HG02970 (cell line): ENCODE data around the gene IRAK4.

Experiments used
- ATAC-seq: cut with Tn5 transposase; IDR thresholded peaks from one replicate; pipeline ENCODE4 v1.9.1; 2021; ENCODE audit warnings: mild to moderate bottlenecking, moderate library complexity, moderate number of reproducible peaks; ENCODE audit not compliant: unreplicated experiment, low FRiP score

The IRAK4 gene

DNA sequence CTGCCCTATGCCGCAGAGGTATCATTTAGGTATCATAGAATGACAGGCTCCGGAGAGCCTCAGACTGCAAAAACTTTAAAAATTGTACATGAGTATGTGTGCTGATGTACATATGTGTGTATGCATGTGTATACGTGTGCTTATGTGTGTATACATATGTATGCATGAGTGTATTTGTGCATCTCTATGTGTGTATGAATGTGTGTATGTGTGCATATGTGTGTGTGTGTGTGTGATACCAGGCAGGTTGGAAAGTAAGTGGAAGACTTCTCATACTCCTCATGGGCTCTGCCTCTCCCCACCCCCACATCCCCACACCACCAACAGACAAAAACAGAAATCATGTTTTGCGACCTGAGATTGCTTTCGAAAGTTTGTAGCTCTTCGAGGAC is 76.5 kb downstream of the IRAK4 start:
- no peak for ATAC-seq

DNA sequence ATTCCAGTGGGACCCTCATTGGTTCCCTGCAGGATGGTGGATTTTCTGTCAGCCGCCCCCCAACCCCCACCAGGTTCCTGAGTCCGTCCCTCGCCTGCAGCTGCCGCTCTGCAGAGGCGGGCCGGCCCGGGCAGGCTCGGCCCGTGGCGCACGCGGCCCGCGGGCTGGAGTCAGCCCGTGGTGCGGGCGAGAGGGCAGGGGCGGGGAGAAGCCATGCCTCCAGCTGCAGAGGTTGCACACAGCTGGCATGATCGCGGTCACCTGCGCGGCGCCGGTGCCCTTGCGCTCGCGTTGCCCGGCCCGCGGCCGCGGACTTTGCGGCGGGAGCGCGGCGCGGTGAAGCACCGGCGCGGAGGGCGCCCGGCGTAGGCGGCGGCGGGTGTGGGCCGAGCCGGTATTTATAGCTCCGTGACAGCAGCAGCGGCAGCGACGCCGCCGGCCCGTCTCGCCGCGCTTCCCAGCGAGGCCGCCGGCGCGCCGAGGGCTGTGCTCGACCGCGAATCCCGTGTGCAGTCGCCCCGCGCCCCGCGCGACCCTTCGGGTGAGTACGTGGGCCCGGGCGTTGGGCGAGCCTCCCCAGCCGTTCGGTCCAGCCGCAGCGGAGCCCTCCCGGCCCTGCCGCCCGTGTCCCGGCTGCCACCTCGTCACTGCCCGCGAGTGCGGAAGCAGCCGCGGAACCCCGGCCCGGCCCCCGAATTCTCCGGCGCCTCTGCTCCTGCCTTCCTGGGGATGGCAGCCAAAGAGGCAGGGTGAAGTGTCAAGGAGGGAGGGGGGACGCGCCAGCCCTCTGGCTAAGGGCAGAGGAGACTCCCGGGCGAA is 77.1 kb downstream of the IRAK4 start, which contains the start of gene TMEM117:
TSS of gene TMEM117 (plus strand) at position 426 of the 819 bp plus-strand sequence.
- peak; percentile 89 for ATAC-seq

DNA sequence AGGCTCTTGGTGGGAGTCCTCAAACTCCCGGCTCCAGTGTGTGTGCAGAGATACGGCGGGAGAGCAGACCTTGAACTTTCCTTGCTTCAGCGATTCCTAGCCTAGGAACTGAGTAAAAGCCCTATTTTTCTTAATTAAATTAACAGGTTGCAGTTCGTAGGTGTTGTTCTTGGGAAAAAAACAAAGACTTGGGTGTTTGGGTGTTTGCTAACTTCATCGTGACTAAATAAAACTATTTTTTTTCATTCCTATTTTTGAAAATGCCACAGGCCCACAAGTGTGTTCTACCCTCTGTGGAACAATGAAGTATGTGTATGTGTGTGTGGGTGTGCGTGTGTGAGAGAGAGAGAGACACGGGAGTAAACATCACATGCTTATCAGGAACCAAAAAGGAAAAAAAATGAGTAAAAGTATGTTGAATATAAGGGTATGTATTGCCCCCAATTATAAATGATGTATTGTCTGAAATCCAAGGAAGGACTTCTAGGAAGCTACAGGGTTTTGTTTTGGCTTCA is 77.8 kb downstream of the IRAK4 start:
- no peak for ATAC-seq
